Suprapubic skin (tissue), 4 donors: Measurements from ENCODE around the gene CELSR1. TPM values are rescaled to one million over a fixed set of nuclear protein-coding genes. Genes with fewer than 3 reads are reported as not detected.

Source experiments
- DNase-seq, 2 donors: peaks; one replicate each; pipeline ENCODE4 v3.0.0-alpha.2; 2019; ENCODE audit warnings: low spot score in 2 of 2
- H3K27ac ChIP-seq: fragments of 200-600 bp; sonication (generic); one replicate; pipeline ENCODE4 v1.5.1; 2019
- H3K27me3 ChIP-seq: fragments of 200-600 bp; sonication (generic); one replicate; pipeline ENCODE4 v1.5.1; 2019
- H3K36me3 ChIP-seq: fragments of 200-600 bp; sonication (generic); one replicate; pipeline ENCODE4 v1.5.1; 2019
- H3K4me1 ChIP-seq: fragments of 200-600 bp; sonication (generic); one replicate; pipeline ENCODE4 v1.5.1; 2019
- H3K4me3 ChIP-seq: fragments of 200-600 bp; sonication (generic); one replicate; pipeline ENCODE4 v1.5.1; 2019; ENCODE audit warnings: mild to moderate bottlenecking
- H3K9me3 ChIP-seq: fragments of 200-600 bp; sonication (generic); one replicate; pipeline ENCODE4 v1.5.1; 2019
- CTCF ChIP-seq, 2 donors: fragments of 200-600 bp in 1 of 2; fragments of 450-650 bp in 1 of 2; sonication (generic) in 1 of 2; IDR thresholded peaks; one replicate each; pipeline ENCODE4 v1.5.1; 2016 to 2019; ENCODE audit warnings: antibody characterized with exemption in 2 of 2, mild to moderate bottlenecking in 1 of 2, moderate library complexity in 1 of 2
- EP300 ChIP-seq: sonication (generic); formaldehyde crosslinking; IDR thresholded peaks from one replicate; pipeline ENCODE4 v1.6.1; 2017; ENCODE audit warnings: antibody characterized with exemption
- POLR2A ChIP-seq, 2 donors: fragments of 450-650 bp; IDR thresholded peaks; one replicate each; pipeline ENCODE4 v1.6.1; 2017; ENCODE audit warnings: antibody characterized with exemption in 2 of 2, mild to moderate bottlenecking in 2 of 2, moderate library complexity in 2 of 2
- POLR2AphosphoS5 ChIP-seq, 3 donors: sonication (generic); formaldehyde crosslinking; IDR thresholded peaks; one replicate each; pipeline ENCODE4 v1.6.1; 2017; ENCODE audit warnings: antibody characterized with exemption in 3 of 3
- WGBS: methylation state at CpG from one replicate; pipeline ENCODE4 v1.1.5; 2018; 5-methylcytosine and 5-hydroxymethylcytosine counted together
- total RNA-seq, 4 donors: library from RNA; depleted of rRNA; stranded (reverse); fragments of >200 nt; gene quantifications; one replicate each; pipeline ENCODE4 v1.1.0, GENCODE V29; 2016

The CELSR1 gene
- total RNA-seq, 4 donors from 2014 or later = 75.6 to 102 (median 77.5) TPM

GRCh38 chr22:46573781-46574437, 36.5 kb upstream of the CELSR1 start:
- no peaks in the 10 kb centered on the region for H3K36me3 ChIP-seq
- no peaks in the 10 kb centered on the region for H3K27me3 ChIP-seq
- DNase-seq = peak in 1 of 2 donors; percentile 56
- 85% methylated on average over 13 of the region's 18 CpGs for WGBS
- no peak overlapping the region for H3K4me3 ChIP-seq
- H3K27ac ChIP-seq = no peak overlapping the region
- H3K9me3 ChIP-seq = no peaks in the 10 kb centered on the region
- peaks cover 30% of the 10 kb centered on the region for H3K4me1 ChIP-seq
- no peak for TF ChIP-seq POLR2AphosphoS5 (IDR thresholded peaks at IDR 0.05)
- TF ChIP-seq CTCF (IDR thresholded peaks at IDR 0.05) = no peak
- no peak for TF ChIP-seq POLR2A (IDR thresholded peaks at IDR 0.05)

- DNase-seq = peak in 1 of 2 donors; percentile 61
- Histone ChIP-seq H3K27me3 (no peaks in the 10 kb centered on the region), H3K4me3 (no peak overlapping the region), H3K36me3 (no peaks in the 10 kb centered on the region), H3K27ac (no peak overlapping the region), H3K4me1 (peaks cover 23% of the 10 kb centered on the region), H3K9me3 (no peaks in the 10 kb centered on the region)
- WGBS = 77% methylated on average over 12 of the region's 19 CpGs
- TF ChIP-seq POLR2A (IDR thresholded peaks at IDR 0.05) (no peak), POLR2AphosphoS5 (IDR thresholded peaks at IDR 0.05) (no peak), CTCF (IDR thresholded peaks at IDR 0.05) (no peak), EP300 (no peak)
These were observed 35.7 kb upstream of the CELSR1 start for GRCh38 chr22:46572911-46573780.

- Histone ChIP-seq H3K9me3 (no peaks in the 10 kb centered on the region), H3K27ac (no peak overlapping the region), H3K27me3 (no peaks in the 10 kb centered on the region), H3K4me1 (peaks cover 15% of the 10 kb centered on the region), H3K4me3 (no peak overlapping the region), H3K36me3 (no peaks in the 10 kb centered on the region)
- peak in 1 of 2 donors; percentile 42 for DNase-seq
- no peak for TF ChIP-seq POLR2A (IDR thresholded peaks at IDR 0.05)
- no peak for TF ChIP-seq POLR2AphosphoS5 (IDR thresholded peaks at IDR 0.05)
- no peak for TF ChIP-seq CTCF (IDR thresholded peaks at IDR 0.05)
- TF ChIP-seq EP300 = no peak
- 84% methylated on average over 7 of the region's 7 CpGs for WGBS
These were observed 34.3 kb upstream of the CELSR1 start for GRCh38 chr22:46571642-46572250.

DNA sequence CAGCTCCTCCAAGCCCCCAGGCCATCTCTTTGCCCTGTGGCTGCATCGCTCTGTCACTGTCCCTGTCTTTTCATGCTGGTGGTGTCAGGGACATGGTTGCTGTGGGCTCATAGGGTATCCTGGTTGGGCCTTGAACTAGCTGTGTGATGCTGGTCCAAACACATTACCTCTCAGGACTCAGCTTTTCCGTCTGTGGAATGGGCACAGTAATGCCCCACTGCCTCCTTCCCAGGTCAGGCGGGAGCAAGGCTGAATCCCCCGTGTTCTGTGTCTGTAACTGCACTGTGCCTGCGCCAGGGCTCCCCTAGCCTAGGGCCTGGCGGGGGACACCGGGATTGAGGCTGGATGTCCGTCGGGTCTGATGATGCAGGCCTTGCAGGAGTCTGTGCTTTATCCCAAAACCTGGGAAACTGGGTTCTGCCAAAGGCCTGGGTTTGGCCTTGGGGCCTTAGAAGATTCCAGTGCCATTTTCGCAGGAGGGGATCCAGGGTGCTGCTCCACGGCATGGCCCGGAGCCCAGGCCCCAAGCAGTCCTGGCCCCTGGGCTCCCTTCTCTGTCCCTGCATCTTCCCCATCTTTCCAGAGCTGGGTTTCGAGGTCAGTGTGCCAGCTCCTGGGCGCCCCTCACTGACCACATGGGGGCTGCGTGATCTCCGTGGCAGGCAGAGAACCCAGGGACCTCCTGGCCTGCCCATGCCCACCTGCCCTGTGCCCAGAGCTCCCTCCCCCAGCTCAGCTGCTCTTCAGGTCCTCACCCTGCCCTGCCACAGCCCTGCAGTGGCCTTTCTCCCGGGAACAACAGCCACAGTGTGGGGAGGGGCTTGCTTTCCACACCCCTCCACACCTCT, 32.7 kb upstream of the CELSR1 start:
- peak in 1 of 2 donors; percentile 55 for DNase-seq
- Histone ChIP-seq H3K27ac (no peak overlapping the region), H3K4me3 (no peak overlapping the region), H3K4me1 (peaks cover under 1% of the 10 kb centered on the region), H3K36me3 (no peaks in the 10 kb centered on the region), H3K9me3 (no peaks in the 10 kb centered on the region), H3K27me3 (no peaks in the 10 kb centered on the region)
- WGBS = 84% methylated on average over 6 of the region's 17 CpGs
- no peak for TF ChIP-seq EP300
- TF ChIP-seq POLR2AphosphoS5 (IDR thresholded peaks at IDR 0.05) = no peak
- no peak for TF ChIP-seq CTCF (IDR thresholded peaks at IDR 0.05)
- TF ChIP-seq POLR2A (IDR thresholded peaks at IDR 0.05) = no peak
